MM.1S (cell line): ENCODE measurements around the gene PDIA2.

Experiments used
- EZH2 ChIP-seq: fragments of 300-600 bp; sonication (generic); optimal IDR thresholded peaks from 2 replicates; pipeline ENCODE3; 2017; ENCODE audit warnings: low read depth, mild to moderate bottlenecking, antibody characterized with exemption, low read length, mixed read lengths
- EZH2phosphoT487 ChIP-seq: fragments of 300-600 bp; sonication (generic); IDR thresholded peaks from 2 replicates; pipeline ENCODE4 v1.6.1; 2018; ENCODE audit warnings: antibody characterized with exemption, low read length
- TF ChIP-seq, protein P1 (sequence below): fragments of 300-600 bp; sonication (generic); IDR thresholded peaks from 2 replicates; pipeline ENCODE4 v1.5.1; 2016; ENCODE audit warnings: antibody characterized with exemption, low read length, mixed read lengths

DNA sequence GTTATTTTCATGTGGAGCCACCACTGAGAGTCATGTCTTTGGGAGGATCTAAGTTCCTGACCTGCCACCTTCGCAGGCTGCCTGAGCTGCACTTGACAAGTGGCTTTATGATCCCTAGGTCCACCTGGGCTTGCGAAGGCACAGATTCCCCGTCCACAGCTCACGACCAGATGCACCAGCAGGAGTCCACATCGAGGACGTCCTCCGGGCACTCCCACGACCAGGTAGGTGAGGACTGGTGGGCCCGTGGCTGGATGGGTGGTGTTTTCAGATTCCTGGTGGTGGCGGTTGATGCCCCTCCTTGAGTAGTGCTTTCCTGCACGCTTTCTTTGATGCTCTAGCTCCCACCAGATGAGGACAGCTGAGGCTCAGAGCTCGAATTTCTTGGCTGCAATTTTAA lies 33.5 kb upstream of the PDIA2 start:
- TF ChIP-seq, protein P1, sequence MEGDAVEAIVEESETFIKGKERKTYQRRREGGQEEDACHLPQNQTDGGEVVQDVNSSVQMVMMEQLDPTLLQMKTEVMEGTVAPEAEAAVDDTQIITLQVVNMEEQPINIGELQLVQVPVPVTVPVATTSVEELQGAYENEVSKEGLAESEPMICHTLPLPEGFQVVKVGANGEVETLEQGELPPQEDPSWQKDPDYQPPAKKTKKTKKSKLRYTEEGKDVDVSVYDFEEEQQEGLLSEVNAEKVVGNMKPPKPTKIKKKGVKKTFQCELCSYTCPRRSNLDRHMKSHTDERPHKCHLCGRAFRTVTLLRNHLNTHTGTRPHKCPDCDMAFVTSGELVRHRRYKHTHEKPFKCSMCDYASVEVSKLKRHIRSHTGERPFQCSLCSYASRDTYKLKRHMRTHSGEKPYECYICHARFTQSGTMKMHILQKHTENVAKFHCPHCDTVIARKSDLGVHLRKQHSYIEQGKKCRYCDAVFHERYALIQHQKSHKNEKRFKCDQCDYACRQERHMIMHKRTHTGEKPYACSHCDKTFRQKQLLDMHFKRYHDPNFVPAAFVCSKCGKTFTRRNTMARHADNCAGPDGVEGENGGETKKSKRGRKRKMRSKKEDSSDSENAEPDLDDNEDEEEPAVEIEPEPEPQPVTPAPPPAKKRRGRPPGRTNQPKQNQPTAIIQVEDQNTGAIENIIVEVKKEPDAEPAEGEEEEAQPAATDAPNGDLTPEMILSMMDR, result no peak
- TF ChIP-seq EZH2 (no peak), EZH2phosphoT487 (no peak)
